HEK293 (cell line): ENCODE results near the gene KRT32.
A peak's percentile ranks its signal among the peaks of the same experiment; 100 is the strongest.

Experiments
- BCL11A ChIP-seq: fragments of 450-650 bp; formaldehyde crosslinking; IDR thresholded peaks from 2 replicates; pipeline ENCODE4 v1.5.1; 2016; ENCODE audit warnings: low read depth, missing biosample characterization, missing genetic modification characterization
- EGR2 ChIP-seq: fragments of 450-650 bp; formaldehyde crosslinking; IDR thresholded peaks from 2 replicates; pipeline ENCODE4 v1.5.1; 2016; ENCODE audit warnings: low read depth, missing biosample characterization, missing genetic modification characterization
- GFI1B ChIP-seq: fragments of 450-650 bp; formaldehyde crosslinking; IDR thresholded peaks from 2 replicates; pipeline ENCODE4 v1.5.1; 2016; ENCODE audit warnings: missing biosample characterization, missing genetic modification characterization
- GLI2 ChIP-seq: fragments of 450-650 bp; formaldehyde crosslinking; IDR thresholded peaks from 2 replicates; pipeline ENCODE4; 2017; ENCODE audit warnings: missing biosample characterization, missing genetic modification characterization, low read depth, borderline replicate concordance
- GLIS2 ChIP-seq: fragments of 450-650 bp; formaldehyde crosslinking; IDR thresholded peaks from 2 replicates; pipeline ENCODE4 v1.5.1; 2016; ENCODE audit warnings: missing biosample characterization, missing genetic modification characterization
- KLF16 ChIP-seq: fragments of 450-650 bp; formaldehyde crosslinking; IDR thresholded peaks from 2 replicates; pipeline ENCODE4 v1.5.1; 2017; ENCODE audit warnings: missing biosample characterization, missing genetic modification characterization
- KLF17 ChIP-seq: fragments of 450-650 bp; formaldehyde crosslinking; IDR thresholded peaks from 2 replicates; pipeline ENCODE4 v1.5.1; 2016; ENCODE audit warnings: missing biosample characterization, missing genetic modification characterization
- MZF1 ChIP-seq: fragments of 450-650 bp; formaldehyde crosslinking; IDR thresholded peaks from 2 replicates; pipeline ENCODE4 v1.5.1; 2017; ENCODE audit warnings: missing biosample characterization, missing genetic modification characterization, borderline replicate concordance
- SP7 ChIP-seq: fragments of 450-650 bp; formaldehyde crosslinking; IDR thresholded peaks from 2 replicates; pipeline ENCODE4 v1.5.1; 2016; ENCODE audit warnings: missing biosample characterization, missing genetic modification characterization
- ZBTB48 ChIP-seq: fragments of 450-650 bp; formaldehyde crosslinking; IDR thresholded peaks from 2 replicates; pipeline ENCODE4 v1.5.1; 2016; ENCODE audit warnings: missing biosample characterization, missing genetic modification characterization
- ZFP69B ChIP-seq: fragments of 450-650 bp; formaldehyde crosslinking; IDR thresholded peaks from 2 replicates; pipeline ENCODE4 v1.5.1; 2016; ENCODE audit warnings: missing biosample characterization, missing genetic modification characterization
- ZIC2 ChIP-seq: fragments of 450-650 bp; formaldehyde crosslinking; IDR thresholded peaks from 2 replicates; pipeline ENCODE4 v1.5.1; 2016; ENCODE audit warnings: missing biosample characterization, missing genetic modification characterization
- ZNF157 ChIP-seq: fragments of 450-650 bp; formaldehyde crosslinking; IDR thresholded peaks from 2 replicates; pipeline ENCODE4 v1.5.1; 2016; ENCODE audit warnings: missing biosample characterization, missing genetic modification characterization
- ZNF24 ChIP-seq: fragments of 450-650 bp; formaldehyde crosslinking; IDR thresholded peaks from 2 replicates; pipeline ENCODE4 v1.5.1; 2016; ENCODE audit warnings: missing biosample characterization, missing genetic modification characterization
- ZNF335 ChIP-seq: fragments of 450-650 bp; formaldehyde crosslinking; conservative IDR thresholded peaks from 2 replicates; pipeline ENCODE4 v1.5.1; 2016; ENCODE audit warnings: missing biosample characterization, missing genetic modification characterization
- ZNF366 ChIP-seq: fragments of 450-650 bp; formaldehyde crosslinking; conservative IDR thresholded peaks from 2 replicates; pipeline ENCODE4 v1.5.1; 2016; ENCODE audit warnings: missing biosample characterization, missing genetic modification characterization
- ZNF37A ChIP-seq: fragments of 450-650 bp; IDR thresholded peaks from 2 replicates; pipeline ENCODE4 v1.5.1; 2018; ENCODE audit warnings: missing biosample characterization, missing genetic modification characterization
- ZNF394 ChIP-seq: fragments of 450-650 bp; formaldehyde crosslinking; IDR thresholded peaks from 2 replicates; pipeline ENCODE4 v1.5.1; 2016; ENCODE audit warnings: missing biosample characterization, missing genetic modification characterization, mild to moderate bottlenecking, moderate library complexity, borderline replicate concordance
- ZNF48 ChIP-seq: fragments of 450-650 bp; formaldehyde crosslinking; IDR thresholded peaks from 2 replicates; pipeline ENCODE4 v1.5.1; 2016; ENCODE audit warnings: missing biosample characterization, missing genetic modification characterization
- ZNF501 ChIP-seq: fragments of 450-650 bp; formaldehyde crosslinking; IDR thresholded peaks from 2 replicates; pipeline ENCODE4 v1.5.1; 2016; ENCODE audit warnings: missing biosample characterization, missing genetic modification characterization
- ZNF510 ChIP-seq: fragments of 450-650 bp; formaldehyde crosslinking; IDR thresholded peaks from 2 replicates; pipeline ENCODE4 v1.5.1; 2018; ENCODE audit warnings: mild to moderate bottlenecking, missing genetic modification characterization, missing biosample characterization; ENCODE audit not compliant: insufficient replicate concordance
- ZNF549 ChIP-seq: fragments of 450-650 bp; IDR thresholded peaks from 2 replicates; pipeline ENCODE4 v1.5.1; 2018; ENCODE audit warnings: missing biosample characterization, missing genetic modification characterization, mild to moderate bottlenecking, inconsistent platforms, moderate library complexity
- ZNF571 ChIP-seq: fragments of 450-650 bp; formaldehyde crosslinking; IDR thresholded peaks from 2 replicates; pipeline ENCODE4 v1.5.0; 2017; ENCODE audit warnings: missing biosample characterization, missing genetic modification characterization
- ZNF596 ChIP-seq: fragments of 450-650 bp; IDR thresholded peaks from 2 replicates; pipeline ENCODE4 v1.5.0; 2018; ENCODE audit warnings: missing biosample characterization, mild to moderate bottlenecking, missing genetic modification characterization, moderate library complexity
- ZNF629 ChIP-seq: fragments of 450-650 bp; formaldehyde crosslinking; IDR thresholded peaks from 2 replicates; pipeline ENCODE4 v1.5.1; 2017; ENCODE audit warnings: missing biosample characterization, missing genetic modification characterization
- ZNF843 ChIP-seq: fragments of 450-650 bp; formaldehyde crosslinking; IDR thresholded peaks from 2 replicates; pipeline ENCODE4 v1.5.1; 2016; ENCODE audit warnings: missing biosample characterization, missing genetic modification characterization
- ZSCAN23 ChIP-seq: fragments of 450-650 bp; formaldehyde crosslinking; IDR thresholded peaks from 2 replicates; pipeline ENCODE4 v1.5.1; 2016; ENCODE audit warnings: missing biosample characterization, missing genetic modification characterization
- ZXDB ChIP-seq: fragments of 450-650 bp; formaldehyde crosslinking; IDR thresholded peaks from 2 replicates; pipeline ENCODE4 v1.5.1; 2016; ENCODE audit warnings: missing biosample characterization, missing genetic modification characterization
- TF ChIP-seq, protein P1 (sequence below): fragments of 450-650 bp; formaldehyde crosslinking; IDR thresholded peaks from 2 replicates; pipeline ENCODE4 v1.5.1; 2017; ENCODE audit warnings: missing biosample characterization, missing genetic modification characterization
- TF ChIP-seq, protein P2 (sequence below): fragments of 450-650 bp; formaldehyde crosslinking; IDR thresholded peaks from 2 replicates; pipeline ENCODE4 v1.5.1; 2016; ENCODE audit warnings: missing biosample characterization, missing genetic modification characterization
- TF ChIP-seq, protein P3 (sequence below): fragments of 450-650 bp; formaldehyde crosslinking; conservative IDR thresholded peaks from 2 replicates; pipeline ENCODE4 v1.5.1; 2016; ENCODE audit warnings: low read depth, missing biosample characterization, missing genetic modification characterization

Gene KRT32

GRCh38 chr17:41513168-41513547 lies 46.0 kb upstream of the KRT32 start (continued):
- TF ChIP-seq, protein P1, sequence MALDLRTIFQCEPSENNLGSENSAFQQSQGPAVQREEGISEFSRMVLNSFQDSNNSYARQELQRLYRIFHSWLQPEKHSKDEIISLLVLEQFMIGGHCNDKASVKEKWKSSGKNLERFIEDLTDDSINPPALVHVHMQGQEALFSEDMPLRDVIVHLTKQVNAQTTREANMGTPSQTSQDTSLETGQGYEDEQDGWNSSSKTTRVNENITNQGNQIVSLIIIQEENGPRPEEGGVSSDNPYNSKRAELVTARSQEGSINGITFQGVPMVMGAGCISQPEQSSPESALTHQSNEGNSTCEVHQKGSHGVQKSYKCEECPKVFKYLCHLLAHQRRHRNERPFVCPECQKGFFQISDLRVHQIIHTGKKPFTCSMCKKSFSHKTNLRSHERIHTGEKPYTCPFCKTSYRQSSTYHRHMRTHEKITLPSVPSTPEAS (tag by site-specific recombination) = 0 out of 2 replicates have a peak, but pooled peaks have one; percentile 31
- TF ChIP-seq ZNF571 (tag by site-specific recombination) (no peak), ZBTB48 (no peak), ZNF366 (tag by site-specific recombination) (peak; percentile 60), SP7 (tag by site-specific recombination) (peak; percentile 83), ZNF48 (tag by site-specific recombination) (no peak), ZNF596 (tag by site-specific recombination) (0 out of 2 replicates have a peak, but pooled peaks have one; percentile 48), KLF16 (tag by site-specific recombination) (0 out of 2 replicates have a peak, but pooled peaks have one; percentile 43), ZNF394 (tag by site-specific recombination) (no peak; the same call in 1 of the 2 replicates), KLF17 (peak; percentile 96), GFI1B (peak; percentile 62), ZNF549 (tag by site-specific recombination) (no peak), GLIS2 (peak; percentile 60), ZFP69B (tag by site-specific recombination) (peak; percentile 49; the same call in 1 of the 2 replicates), ZNF629 (tag by site-specific recombination) (peak; percentile 90), ZNF843 (peak; percentile 91), EGR2 (tag by site-specific recombination) (peak; percentile 60; the same call in 1 of the 2 replicates), GLI2 (peak; percentile 83), ZXDB (tag by site-specific recombination) (no peak), ZNF335 (tag by site-specific recombination) (peak; percentile 75), BCL11A (tag by site-specific recombination) (peak; percentile 54; the same call in 1 of the 2 replicates), ZNF510 (no peak), ZNF24 (peak; percentile 82; the same call in 1 of the 2 replicates), MZF1 (tag by site-specific recombination) (no peak), ZIC2 (peak; percentile 95), ZNF157 (no peak), ZNF501 (tag by site-specific recombination) (no peak), ZSCAN23 (tag by site-specific recombination) (0 out of 2 replicates have a peak, but pooled peaks have one; percentile 27), ZNF37A (tag by site-specific recombination) (peak; percentile 74)
- TF ChIP-seq, protein P2, sequence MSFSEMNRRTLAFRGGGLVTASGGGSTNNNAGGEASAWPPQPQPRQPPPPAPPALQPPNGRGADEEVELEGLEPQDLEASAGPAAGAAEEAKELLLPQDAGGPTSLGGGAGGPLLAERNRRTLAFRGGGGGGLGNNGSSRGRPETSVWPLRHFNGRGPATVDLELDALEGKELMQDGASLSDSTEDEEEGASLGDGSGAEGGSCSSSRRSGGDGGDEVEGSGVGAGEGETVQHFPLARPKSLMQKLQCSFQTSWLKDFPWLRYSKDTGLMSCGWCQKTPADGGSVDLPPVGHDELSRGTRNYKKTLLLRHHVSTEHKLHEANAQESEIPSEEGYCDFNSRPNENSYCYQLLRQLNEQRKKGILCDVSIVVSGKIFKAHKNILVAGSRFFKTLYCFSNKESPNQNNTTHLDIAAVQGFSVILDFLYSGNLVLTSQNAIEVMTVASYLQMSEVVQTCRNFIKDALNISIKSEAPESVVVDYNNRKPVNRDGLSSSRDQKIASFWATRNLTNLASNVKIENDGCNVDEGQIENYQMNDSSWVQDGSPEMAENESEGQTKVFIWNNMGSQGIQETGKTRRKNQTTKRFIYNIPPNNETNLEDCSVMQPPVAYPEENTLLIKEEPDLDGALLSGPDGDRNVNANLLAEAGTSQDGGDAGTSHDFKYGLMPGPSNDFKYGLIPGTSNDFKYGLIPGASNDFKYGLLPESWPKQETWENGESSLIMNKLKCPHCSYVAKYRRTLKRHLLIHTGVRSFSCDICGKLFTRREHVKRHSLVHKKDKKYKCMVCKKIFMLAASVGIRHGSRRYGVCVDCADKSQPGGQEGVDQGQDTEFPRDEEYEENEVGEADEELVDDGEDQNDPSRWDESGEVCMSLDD (tag by site-specific recombination) = peak; percentile 59; the same call in 1 of the 2 replicates
- TF ChIP-seq, protein P3, sequence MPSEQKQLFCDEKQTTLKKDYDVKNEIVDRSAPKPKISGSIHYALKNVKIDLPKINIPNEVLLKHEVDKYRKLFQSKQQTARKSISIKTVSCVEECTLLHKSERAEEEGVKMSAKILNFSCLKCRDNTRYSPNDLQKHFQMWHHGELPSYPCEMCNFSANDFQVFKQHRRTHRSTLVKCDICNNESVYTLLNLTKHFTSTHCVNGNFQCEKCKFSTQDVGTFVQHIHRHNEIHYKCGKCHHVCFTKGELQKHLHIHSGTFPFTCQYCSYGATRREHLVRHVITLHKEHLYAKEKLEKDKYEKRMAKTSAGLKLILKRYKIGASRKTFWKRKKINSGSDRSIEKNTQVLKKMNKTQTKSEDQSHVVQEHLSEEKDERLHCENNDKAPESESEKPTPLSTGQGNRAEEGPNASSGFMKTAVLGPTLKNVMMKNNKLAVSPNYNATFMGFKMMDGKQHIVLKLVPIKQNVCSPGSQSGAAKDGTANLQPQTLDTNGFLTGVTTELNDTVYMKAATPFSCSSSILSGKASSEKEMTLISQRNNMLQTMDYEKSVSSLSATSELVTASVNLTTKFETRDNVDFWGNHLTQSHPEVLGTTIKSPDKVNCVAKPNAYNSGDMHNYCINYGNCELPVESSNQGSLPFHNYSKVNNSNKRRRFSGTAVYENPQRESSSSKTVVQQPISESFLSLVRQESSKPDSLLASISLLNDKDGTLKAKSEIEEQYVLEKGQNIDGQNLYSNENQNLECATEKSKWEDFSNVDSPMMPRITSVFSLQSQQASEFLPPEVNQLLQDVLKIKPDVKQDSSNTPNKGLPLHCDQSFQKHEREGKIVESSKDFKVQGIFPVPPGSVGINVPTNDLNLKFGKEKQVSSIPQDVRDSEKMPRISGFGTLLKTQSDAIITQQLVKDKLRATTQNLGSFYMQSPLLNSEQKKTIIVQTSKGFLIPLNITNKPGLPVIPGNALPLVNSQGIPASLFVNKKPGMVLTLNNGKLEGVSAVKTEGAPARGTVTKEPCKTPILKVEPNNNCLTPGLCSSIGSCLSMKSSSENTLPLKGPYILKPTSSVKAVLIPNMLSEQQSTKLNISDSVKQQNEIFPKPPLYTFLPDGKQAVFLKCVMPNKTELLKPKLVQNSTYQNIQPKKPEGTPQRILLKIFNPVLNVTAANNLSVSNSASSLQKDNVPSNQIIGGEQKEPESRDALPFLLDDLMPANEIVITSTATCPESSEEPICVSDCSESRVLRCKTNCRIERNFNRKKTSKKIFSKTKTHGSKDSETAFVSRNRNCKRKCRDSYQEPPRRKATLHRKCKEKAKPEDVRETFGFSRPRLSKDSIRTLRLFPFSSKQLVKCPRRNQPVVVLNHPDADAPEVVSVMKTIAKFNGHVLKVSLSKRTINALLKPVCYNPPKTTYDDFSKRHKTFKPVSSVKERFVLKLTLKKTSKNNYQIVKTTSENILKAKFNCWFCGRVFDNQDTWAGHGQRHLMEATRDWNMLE (tag by site-specific recombination) = no peak; the same call in 1 of the 2 replicates
